ENCODE results near the gene HCFC1. TPM values are rescaled to one million over a fixed set of nuclear protein-coding genes. Genes with fewer than 3 reads are reported as not detected.

Gene HCFC1
- total and polyA plus RNA-seq, 2 experiments from 2014 or later: 18.9 to 25.0 TPM

GRCh38 chrX:153950127-153950526, 21.5 kb downstream of the HCFC1 start:
- no peaks in the 10 kb centered on the region for H3K79me2 ChIP-seq
- H3K9me3 ChIP-seq (ENCODE audit: low read depth): no peaks in the 10 kb centered on the region
- TF ChIP-seq CTCF (IDR thresholded peaks at IDR 0.05; ENCODE audit: poor library complexity): no peak
- no peak for TF ChIP-seq EZH2 (IDR thresholded peaks at IDR 0.05; ENCODE audit: borderline replicate concordance)
- no peak for TF ChIP-seq EZH2phosphoT487 (IDR thresholded peaks at IDR 0.05; ENCODE audit: low read depth, severe bottlenecking, unreplicated experiment)
- no peaks in the 10 kb centered on the region for H3K9me2 ChIP-seq (replicated peaks; ENCODE audit: insufficient read depth)
- H3K27me3 ChIP-seq: no peaks in the 10 kb centered on the region
- no peaks in the 10 kb centered on the region for H3K4me1 ChIP-seq (ENCODE audit: insufficient read depth)
- 88% methylated on average over 19 of the region's 19 CpGs for whole genome bisulfite sequencing (ENCODE audit: low lambda C conversion rate, missing lambda C conversion rate)
- H2AFZ ChIP-seq: no peak overlapping the region
- H3K36me3 ChIP-seq (replicated peaks; ENCODE audit: insufficient read depth, low read depth): no peaks in the 10 kb centered on the region
- no peak for DNase-seq (ENCODE audit: low spot score)
- no peak overlapping the region for H3K27ac ChIP-seq
- no peak overlapping the region for H3K4me3 ChIP-seq
- no peak overlapping the region for H3K4me2 ChIP-seq
- H4K20me1 ChIP-seq (ENCODE audit: insufficient read depth, poor library complexity, severe bottlenecking): no peaks in the 10 kb centered on the region

- Histone ChIP-seq H3K4me1 (ENCODE audit: insufficient read depth) (no peaks in the 10 kb centered on the region), H4K20me1 (ENCODE audit: insufficient read depth, poor library complexity, severe bottlenecking) (no peaks in the 10 kb centered on the region), H3K9me3 (ENCODE audit: low read depth) (no peaks in the 10 kb centered on the region), H3K4me3 (no peak overlapping the region), H3K9me2 (replicated peaks; ENCODE audit: insufficient read depth) (no peaks in the 10 kb centered on the region), H3K27ac (no peak overlapping the region), H3K4me2 (no peak overlapping the region), H3K36me3 (replicated peaks; ENCODE audit: insufficient read depth, low read depth) (no peaks in the 10 kb centered on the region), H3K27me3 (no peaks in the 10 kb centered on the region), H2AFZ (no peak overlapping the region), H3K79me2 (no peaks in the 10 kb centered on the region)
- 85% methylated on average over 28 of the region's 30 CpGs for WGBS (ENCODE audit: low lambda C conversion rate, missing lambda C conversion rate)
- TF ChIP-seq CTCF (IDR thresholded peaks at IDR 0.05; ENCODE audit: poor library complexity): no peak
- no peak for TF ChIP-seq EZH2phosphoT487 (IDR thresholded peaks at IDR 0.05; ENCODE audit: low read depth, severe bottlenecking, unreplicated experiment)
- no peak for TF ChIP-seq EZH2 (IDR thresholded peaks at IDR 0.05; ENCODE audit: borderline replicate concordance)
- no peak for DNase-seq (ENCODE audit: low spot score)
Observed at GRCh38 chrX:153948847-153949805, 22.5 kb downstream of the HCFC1 start.

- DNase-seq (ENCODE audit: low spot score): no peak
- no peak for TF ChIP-seq EZH2 (IDR thresholded peaks at IDR 0.05; ENCODE audit: borderline replicate concordance)
- TF ChIP-seq EZH2phosphoT487 (IDR thresholded peaks at IDR 0.05; ENCODE audit: low read depth, severe bottlenecking, unreplicated experiment): no peak
- Histone ChIP-seq H4K20me1 (ENCODE audit: insufficient read depth, poor library complexity, severe bottlenecking) (no peaks in the 10 kb centered on the region), H2AFZ (no peak overlapping the region), H3K9me3 (ENCODE audit: low read depth) (no peaks in the 10 kb centered on the region), H3K9me2 (replicated peaks; ENCODE audit: insufficient read depth) (no peaks in the 10 kb centered on the region), H3K4me1 (ENCODE audit: insufficient read depth) (no peaks in the 10 kb centered on the region), H3K79me2 (no peaks in the 10 kb centered on the region), H3K4me3 (no peak overlapping the region), H3K27me3 (no peaks in the 10 kb centered on the region), H3K36me3 (replicated peaks; ENCODE audit: insufficient read depth, low read depth) (no peaks in the 10 kb centered on the region), H3K4me2 (no peak overlapping the region), H3K27ac (no peak overlapping the region)
- 77% methylated on average over 10 of the region's 10 CpGs for WGBS (ENCODE audit: low lambda C conversion rate, missing lambda C conversion rate)
Observed at GRCh38 chrX:153948002-153948466, 23.6 kb downstream of the HCFC1 start.

Data from hepatocyte (in vitro differentiated cells).